ENCODE measurements around the gene CEACAM4. TPM values are rescaled to one million over a fixed set of nuclear protein-coding genes. Genes with fewer than 3 reads are reported as not detected.

The CEACAM4 gene
- total RNA-seq, result 1 to 10 TPM in 1 of 3 donors, under 1 TPM in 1, not detected in 1; 0.66 to 1.8 TPM

DNA sequence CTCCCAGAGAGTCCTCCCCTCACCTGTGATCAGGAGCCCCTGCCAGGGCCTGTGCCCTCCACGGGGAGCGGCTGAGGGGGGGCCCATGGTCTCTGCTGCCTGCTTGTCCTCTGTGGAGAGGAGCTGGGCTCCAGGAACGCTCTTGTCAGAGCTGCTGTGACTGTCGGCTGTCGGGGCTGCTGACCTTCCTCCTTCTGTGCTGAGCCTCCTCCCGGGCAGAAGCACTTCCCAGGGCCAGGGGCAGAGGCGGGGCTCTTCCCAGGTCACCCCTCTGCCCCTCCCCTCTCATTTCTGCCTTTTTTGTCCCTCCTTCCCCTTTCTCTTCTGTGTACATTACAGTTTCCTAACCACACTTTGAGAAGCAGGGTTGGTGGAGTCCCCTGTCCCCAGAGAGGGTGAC, at the start of gene CEACAM4:
Gene CEACAM4 (minus strand): TSS at position 198 of the 400 bp plus-strand sequence. CDS start 111 bp downstream, at position 87.
- H3K36me3 ChIP-seq, result no peaks in the 10 kb centered on the region
- no peaks in the 10 kb centered on the region for H3K4me1 ChIP-seq
- peak within 1 kb of the TSS in 1 of 3 donors; percentile 18 for H3K4me3 ChIP-seq
- no peak within 1 kb of the TSS for H3K27ac ChIP-seq
- TF ChIP-seq POLR2A (IDR thresholded peaks at IDR 0.05) (no peak), POLR2AphosphoS5 (IDR thresholded peaks at IDR 0.05) (no peak)
- TF ChIP-seq, protein P1, sequence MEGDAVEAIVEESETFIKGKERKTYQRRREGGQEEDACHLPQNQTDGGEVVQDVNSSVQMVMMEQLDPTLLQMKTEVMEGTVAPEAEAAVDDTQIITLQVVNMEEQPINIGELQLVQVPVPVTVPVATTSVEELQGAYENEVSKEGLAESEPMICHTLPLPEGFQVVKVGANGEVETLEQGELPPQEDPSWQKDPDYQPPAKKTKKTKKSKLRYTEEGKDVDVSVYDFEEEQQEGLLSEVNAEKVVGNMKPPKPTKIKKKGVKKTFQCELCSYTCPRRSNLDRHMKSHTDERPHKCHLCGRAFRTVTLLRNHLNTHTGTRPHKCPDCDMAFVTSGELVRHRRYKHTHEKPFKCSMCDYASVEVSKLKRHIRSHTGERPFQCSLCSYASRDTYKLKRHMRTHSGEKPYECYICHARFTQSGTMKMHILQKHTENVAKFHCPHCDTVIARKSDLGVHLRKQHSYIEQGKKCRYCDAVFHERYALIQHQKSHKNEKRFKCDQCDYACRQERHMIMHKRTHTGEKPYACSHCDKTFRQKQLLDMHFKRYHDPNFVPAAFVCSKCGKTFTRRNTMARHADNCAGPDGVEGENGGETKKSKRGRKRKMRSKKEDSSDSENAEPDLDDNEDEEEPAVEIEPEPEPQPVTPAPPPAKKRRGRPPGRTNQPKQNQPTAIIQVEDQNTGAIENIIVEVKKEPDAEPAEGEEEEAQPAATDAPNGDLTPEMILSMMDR (IDR thresholded peaks at IDR 0.05), result no peak
- no peak for DNase-seq (ENCODE audit: low spot score in 2 of 2)
- H3K9me3 ChIP-seq, result peaks cover 0 to 14% of the 10 kb centered on the region in 2 donors
- intact Hi-C loops (cut with DNase I; ENCODE audit: low total_unique reads), result no loop called here
- H3K27me3 ChIP-seq, result peaks cover 0 to 32% of the 10 kb centered on the region in 2 donors

DNA sequence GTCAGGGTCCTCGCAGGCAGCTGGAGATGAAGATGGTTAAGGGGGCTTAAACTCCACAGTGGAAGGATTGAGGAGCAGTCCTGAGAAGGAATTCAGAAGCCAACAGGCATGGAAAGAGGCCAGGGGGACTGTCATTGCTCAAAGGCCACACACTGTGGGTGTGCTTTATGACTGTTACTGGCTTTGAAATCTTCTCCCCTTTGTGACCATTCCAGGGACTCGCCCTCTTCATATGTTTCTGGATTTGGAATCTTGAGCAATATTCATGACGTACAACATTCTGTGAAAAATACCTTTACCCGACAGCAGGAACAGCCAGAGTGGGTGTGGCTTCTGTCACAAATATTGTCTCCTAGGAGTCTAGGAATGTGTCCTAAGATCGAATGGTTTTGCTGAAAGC, 44.6 kb upstream of the CEACAM4 start:
- peaks cover 0 to 9% of the 10 kb centered on the region in 2 donors for H3K9me3 ChIP-seq
- peaks cover 0 to 38% of the 10 kb centered on the region in 2 donors for H3K27me3 ChIP-seq
- intact Hi-C loops (cut with DNase I; ENCODE audit: low total_unique reads), result no loop called here

DNA sequence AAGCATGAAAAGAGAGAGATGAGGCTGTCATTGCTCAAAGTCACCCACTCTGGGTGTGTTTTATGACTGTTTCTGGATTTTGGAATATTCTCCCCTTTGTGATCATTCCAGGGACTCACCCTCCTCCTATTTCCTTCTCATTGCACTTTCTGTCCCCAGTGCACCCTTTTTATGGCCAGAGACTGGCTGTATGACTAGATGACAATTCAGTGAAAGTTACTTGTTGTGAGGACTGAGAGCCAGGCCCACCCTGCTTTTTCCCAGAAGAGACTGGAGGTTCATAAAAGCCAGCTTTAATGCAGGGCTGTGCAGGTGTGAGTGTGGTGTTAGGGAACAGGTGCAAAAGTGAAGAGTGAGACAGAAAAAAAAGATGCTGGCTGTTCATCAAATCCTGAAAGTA, 43.9 kb upstream of the CEACAM4 start:
- intact Hi-C loops (cut with DNase I; ENCODE audit: low total_unique reads), result no loop called here
- Histone ChIP-seq H3K27me3 (peaks cover 0 to 38% of the 10 kb centered on the region in 2 donors), H3K9me3 (peaks cover 7 to 17% of the 10 kb centered on the region in 2 donors), H3K27ac (no peak overlapping the region), H3K4me3 (no peak overlapping the region), H3K36me3 (no peaks in the 10 kb centered on the region), H3K4me1 (no peaks in the 10 kb centered on the region)
- DNase-seq (ENCODE audit: low spot score in 2 of 2), result no peak
- no peak for TF ChIP-seq POLR2AphosphoS5 (IDR thresholded peaks at IDR 0.05)
- TF ChIP-seq, protein P1 (IDR thresholded peaks at IDR 0.05), result no peak
- no peak for TF ChIP-seq POLR2A (IDR thresholded peaks at IDR 0.05)

More for the DNA sequence above, 44.6 kb upstream of the CEACAM4 start:
- DNase-seq (ENCODE audit: low spot score in 2 of 2), result no peak
- TF ChIP-seq POLR2A (IDR thresholded peaks at IDR 0.05) (no peak), POLR2AphosphoS5 (IDR thresholded peaks at IDR 0.05) (no peak)
- TF ChIP-seq, protein P1 (IDR thresholded peaks at IDR 0.05), result no peak
- Histone ChIP-seq H3K4me1 (no peaks in the 10 kb centered on the region), H3K27ac (no peak overlapping the region), H3K4me3 (no peak overlapping the region), H3K36me3 (no peaks in the 10 kb centered on the region)

DNA sequence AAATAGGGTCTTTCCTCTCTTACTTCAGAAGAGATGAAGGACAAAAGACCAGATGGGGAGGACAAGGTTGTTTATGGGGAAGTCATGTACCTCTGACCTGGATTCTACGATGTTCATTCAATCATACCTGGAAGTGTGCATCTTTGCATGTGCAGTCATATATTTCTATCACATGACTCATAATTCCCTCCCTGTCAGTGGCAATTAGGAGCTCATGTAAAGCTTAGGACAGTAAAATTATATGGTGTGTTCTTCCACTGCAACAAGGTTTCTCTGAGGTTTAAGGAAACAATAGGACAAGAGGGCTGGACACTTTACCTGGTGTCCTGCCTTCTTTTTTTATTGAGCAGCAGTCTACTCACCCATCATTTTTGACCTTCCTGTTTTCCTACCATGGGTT, 41.4 kb upstream of the CEACAM4 start:
- peaks cover 13 to 38% of the 10 kb centered on the region in 2 donors for H3K9me3 ChIP-seq
- intact Hi-C loops (cut with DNase I; ENCODE audit: low total_unique reads), result no loop called here
- no peak overlapping the region for H3K4me3 ChIP-seq
- no peak for DNase-seq (ENCODE audit: low spot score in 2 of 2)
- H3K4me1 ChIP-seq, result no peaks in the 10 kb centered on the region
- H3K27ac ChIP-seq, result no peak overlapping the region
- TF ChIP-seq POLR2AphosphoS5 (IDR thresholded peaks at IDR 0.05) (no peak), POLR2A (IDR thresholded peaks at IDR 0.05) (no peak)
- H3K36me3 ChIP-seq, result no peaks in the 10 kb centered on the region
- peaks cover 0 to 25% of the 10 kb centered on the region in 2 donors for H3K27me3 ChIP-seq

DNA sequence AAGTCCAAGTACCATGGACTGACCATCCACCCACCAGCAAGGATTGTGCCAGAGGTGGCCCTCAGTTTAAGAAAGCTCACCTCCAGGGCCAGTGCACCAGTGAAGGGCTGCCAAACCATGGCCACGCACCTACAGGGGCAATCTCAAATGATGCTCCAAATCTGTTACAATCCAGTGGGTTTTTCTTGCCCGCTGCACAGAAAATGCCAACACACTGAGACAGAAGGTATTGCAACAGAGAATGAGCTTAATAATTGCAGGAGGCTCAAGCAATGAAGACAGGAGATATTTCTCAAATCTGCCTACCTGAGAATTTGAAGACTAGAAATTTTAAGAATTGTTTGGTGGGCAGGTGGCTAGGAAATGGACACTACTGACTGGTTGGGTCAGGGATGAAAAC, 39.2 kb upstream of the CEACAM4 start:
- H3K27me3 ChIP-seq, result peaks cover 0 to 17% of the 10 kb centered on the region in 2 donors
- H3K9me3 ChIP-seq, result peaks cover 13 to 38% of the 10 kb centered on the region in 2 donors
- H3K36me3 ChIP-seq, result no peaks in the 10 kb centered on the region
- TF ChIP-seq, protein P1 (IDR thresholded peaks at IDR 0.05), result no peak
- no peak for TF ChIP-seq POLR2A (IDR thresholded peaks at IDR 0.05)
- no peaks in the 10 kb centered on the region for H3K4me1 ChIP-seq
- intact Hi-C loops (cut with DNase I; ENCODE audit: low total_unique reads), result no loop called here
- H3K4me3 ChIP-seq, result no peak overlapping the region
- no peak overlapping the region for H3K27ac ChIP-seq
- no peak for DNase-seq (ENCODE audit: low spot score in 2 of 2)

Data from breast epithelium (tissue), 4 donors.